Cardiac fibroblast (primary cell): ENCODE results near the gene RHEBL1.

ENCODE experiments used
- DNase-seq, 2 donors: peaks; one replicate each; pipeline versions ENCODE4 v3.0.0 to v3.0.0-alpha.2; 2010; ENCODE audit warnings: low read depth in 2 of 2
- H3K4me3 ChIP-seq, 2 donors: replicated peaks in 1 of 2; 1 replicate in 1 of 2; 2 replicates in 1 of 2; pipeline ENCODE4 v1.5.1; 2011; ENCODE audit warnings: low read depth in 2 of 2, low read length in 2 of 2, mild to moderate bottlenecking in 2 of 2, moderate library complexity in 1 of 2
- TF ChIP-seq, protein P1 (sequence below): IDR thresholded peaks from one replicate; pipeline ENCODE4 v1.5.1; 2011; ENCODE audit warnings: low read depth, mild to moderate bottlenecking, low read length, inconsistent platforms

RHEBL1 gene, protein sequence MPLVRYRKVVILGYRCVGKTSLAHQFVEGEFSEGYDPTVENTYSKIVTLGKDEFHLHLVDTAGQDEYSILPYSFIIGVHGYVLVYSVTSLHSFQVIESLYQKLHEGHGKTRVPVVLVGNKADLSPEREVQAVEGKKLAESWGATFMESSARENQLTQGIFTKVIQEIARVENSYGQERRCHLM

DNA sequence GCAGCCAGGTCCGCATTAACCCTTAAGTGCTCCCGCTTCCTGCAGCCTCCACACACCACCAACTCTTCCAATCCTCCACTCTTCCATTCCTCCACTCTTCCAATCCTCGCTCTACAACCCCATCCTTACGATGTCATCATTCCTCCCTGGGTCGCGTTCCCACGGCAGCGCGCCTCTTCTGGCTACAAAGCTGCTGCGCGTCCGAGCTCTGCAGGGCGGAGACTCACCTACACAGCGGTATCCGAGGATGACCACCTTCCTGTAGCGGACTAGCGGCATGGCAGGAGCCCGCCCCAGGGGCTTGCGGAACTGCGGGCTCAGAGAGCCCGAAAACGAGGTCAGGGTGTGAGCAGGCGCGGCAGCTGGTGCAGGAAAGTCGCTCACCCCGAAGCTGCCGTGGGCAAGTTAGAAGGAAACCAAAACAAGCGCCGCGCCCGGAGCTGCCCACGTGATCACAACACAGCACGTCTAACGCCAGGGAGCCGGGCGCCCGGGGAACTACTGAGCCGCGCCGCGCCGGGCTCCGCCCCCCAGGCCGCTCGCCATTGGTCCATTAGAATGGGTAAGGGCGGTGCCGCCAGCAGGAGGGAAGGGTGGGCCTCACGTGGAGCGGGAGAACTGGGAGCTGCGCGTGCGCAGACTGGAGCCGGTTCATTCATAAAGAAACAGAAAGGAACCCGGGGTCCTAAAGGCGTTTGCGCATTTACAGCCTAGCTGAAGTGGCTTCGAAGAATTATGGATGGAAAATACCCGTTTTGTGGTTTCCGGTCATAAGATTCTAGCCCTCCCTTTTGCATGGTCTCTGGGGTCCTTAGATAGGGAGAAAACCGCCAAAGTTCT is at the start of gene RHEBL1:
Gene RHEBL1, minus strand, starts transcription at position 473 of the 840 bp plus-strand sequence. Its CDS starts 194 bp downstream, at position 279.
- peak; percentile 98 for DNase-seq
- peak within 1 kb of the TSS; percentile 76 to 88 for H3K4me3 ChIP-seq
- TF ChIP-seq, protein P1, sequence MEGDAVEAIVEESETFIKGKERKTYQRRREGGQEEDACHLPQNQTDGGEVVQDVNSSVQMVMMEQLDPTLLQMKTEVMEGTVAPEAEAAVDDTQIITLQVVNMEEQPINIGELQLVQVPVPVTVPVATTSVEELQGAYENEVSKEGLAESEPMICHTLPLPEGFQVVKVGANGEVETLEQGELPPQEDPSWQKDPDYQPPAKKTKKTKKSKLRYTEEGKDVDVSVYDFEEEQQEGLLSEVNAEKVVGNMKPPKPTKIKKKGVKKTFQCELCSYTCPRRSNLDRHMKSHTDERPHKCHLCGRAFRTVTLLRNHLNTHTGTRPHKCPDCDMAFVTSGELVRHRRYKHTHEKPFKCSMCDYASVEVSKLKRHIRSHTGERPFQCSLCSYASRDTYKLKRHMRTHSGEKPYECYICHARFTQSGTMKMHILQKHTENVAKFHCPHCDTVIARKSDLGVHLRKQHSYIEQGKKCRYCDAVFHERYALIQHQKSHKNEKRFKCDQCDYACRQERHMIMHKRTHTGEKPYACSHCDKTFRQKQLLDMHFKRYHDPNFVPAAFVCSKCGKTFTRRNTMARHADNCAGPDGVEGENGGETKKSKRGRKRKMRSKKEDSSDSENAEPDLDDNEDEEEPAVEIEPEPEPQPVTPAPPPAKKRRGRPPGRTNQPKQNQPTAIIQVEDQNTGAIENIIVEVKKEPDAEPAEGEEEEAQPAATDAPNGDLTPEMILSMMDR = peak; percentile 16

- H3K4me3 ChIP-seq = peak overlapping the region; percentile 47 to 95
- TF ChIP-seq, protein P1 = no peak
- DNase-seq = no peak
Observed at GRCh38 chr12:49111206-49111605, 41.4 kb upstream of the RHEBL1 start.

DNA sequence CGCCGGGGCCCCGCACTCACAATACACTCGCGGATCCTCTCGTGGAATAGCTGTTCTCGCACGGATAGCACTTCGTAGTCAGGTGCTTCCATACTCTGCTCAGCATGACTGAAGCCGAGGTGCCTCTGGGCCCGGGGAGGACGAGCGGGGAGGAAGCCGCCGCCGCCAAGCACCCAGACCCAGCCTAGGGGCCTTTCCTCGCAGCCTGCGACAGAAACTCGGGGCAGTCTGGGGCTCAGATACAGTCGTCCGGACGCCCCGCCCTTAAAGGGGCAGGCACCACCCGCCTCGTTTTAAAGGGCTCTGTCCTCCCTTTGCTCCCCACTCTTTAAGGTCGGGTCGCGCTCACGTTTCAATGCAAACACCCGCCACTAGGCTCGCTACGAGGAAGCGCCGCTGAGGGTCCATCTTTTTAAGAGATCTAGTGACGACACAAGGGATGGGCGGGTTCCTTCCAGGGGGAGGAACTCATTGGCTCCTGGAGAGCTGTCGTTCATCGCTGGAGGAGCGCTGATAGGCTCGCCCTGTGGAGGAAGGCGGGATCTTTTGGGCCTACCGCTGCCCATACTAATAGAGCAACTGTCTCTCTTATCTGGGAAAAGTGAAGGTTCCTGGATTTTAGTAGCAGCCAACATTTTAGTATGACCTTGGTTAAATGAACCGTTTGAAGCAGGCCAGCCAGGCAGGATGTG is 40.8 kb upstream of the RHEBL1 start, which contains the start of gene LMBR1L:
Gene LMBR1L, minus strand, starts transcription at position 384 of the 692 bp plus-strand sequence. Its CDS starts 292 bp downstream, at position 92.
- DNase-seq = peak; percentile 98 to 99

DNA sequence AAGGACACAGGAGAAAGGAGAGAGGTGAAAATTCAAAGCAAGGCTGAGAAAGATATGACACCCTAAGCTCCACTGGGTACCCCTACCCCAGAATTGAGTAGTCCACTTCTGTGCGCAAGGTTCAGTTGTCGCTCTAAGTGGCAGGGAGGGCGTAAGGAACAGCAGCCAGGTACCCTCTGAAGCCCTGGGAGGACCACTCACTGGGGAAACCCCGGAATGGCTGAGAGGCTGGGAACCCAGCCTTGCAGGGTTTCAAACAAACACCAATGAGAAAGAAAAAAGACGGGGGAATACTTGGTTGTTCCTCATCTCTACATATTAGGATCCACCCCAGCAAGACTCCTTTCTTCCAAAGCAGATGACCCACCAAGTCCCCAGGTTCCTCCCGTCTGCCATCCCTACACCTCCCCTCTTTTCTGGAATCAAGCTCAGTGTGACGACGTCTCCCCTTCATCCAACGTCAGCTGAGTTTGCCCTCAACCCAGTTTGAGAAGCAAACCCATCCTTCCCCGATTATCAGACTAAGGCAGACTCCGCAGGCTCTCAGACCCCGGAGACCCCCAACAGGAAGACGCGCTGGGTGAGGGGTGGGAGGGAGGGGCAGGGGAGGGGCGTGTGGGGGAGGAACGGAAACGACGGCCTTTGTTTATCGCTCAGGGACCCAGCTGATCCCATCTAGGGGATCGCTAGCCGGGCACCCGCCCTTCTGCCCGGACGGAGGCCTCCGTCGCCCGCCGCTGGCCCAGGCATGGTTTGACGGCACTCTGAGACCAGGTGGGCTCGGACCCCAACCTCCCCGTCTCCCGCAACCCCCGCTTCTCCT is 40.1 kb upstream of the RHEBL1 start:
- peak overlapping the region; percentile 93 to 95 for H3K4me3 ChIP-seq
- TF ChIP-seq, protein P1 = no peak
- no peak for DNase-seq

More for the DNA sequence above, 40.8 kb upstream of the RHEBL1 start, which contains the start of gene LMBR1L:
- TF ChIP-seq, protein P1 = peak; percentile 47
- peak within 1 kb of the TSS; percentile 93 to 95 for H3K4me3 ChIP-seq

DNA sequence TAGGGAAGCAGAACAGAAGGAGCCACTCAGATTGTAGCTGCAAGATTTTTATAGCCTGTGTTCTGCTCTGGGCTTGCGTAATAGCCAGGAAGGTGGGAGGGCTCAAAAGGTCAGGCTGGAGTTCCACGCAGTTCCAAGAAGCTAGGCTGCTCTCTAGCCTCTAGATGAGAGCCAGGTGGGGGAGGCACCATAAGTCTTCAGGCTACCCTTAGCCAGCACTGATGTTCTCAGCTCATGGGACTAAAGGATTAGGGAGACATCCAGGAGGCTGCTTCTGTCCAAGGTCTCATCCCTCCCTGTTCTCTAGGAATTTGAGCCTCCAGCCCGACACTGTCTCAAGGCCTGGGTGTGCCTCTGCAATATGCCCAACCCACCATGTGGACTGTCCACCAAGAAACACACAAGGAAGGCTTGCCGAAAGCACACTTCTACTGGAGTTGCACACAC is 39.2 kb upstream of the RHEBL1 start:
- DNase-seq = peak; percentile 58 to 70
- peak overlapping the region; percentile 93 to 95 for H3K4me3 ChIP-seq
- TF ChIP-seq, protein P1 = no peak
